Mucosa of stomach (tissue), 1 donor: ENCODE data around the gene FGF14.

ENCODE experiments used
- H3K27me3 ChIP-seq: one replicate; pipeline ENCODE4 v1.7.0; 2013; ENCODE audit warnings: mild to moderate bottlenecking, low read length; ENCODE audit not compliant: control insufficient read depth, insufficient read depth
- H3K36me3 ChIP-seq: one replicate; pipeline ENCODE4 v1.7.0; 2013; ENCODE audit warnings: low read length; ENCODE audit not compliant: control insufficient read depth, insufficient read depth
- H3K4me1 ChIP-seq: one replicate; pipeline ENCODE4 v1.7.0; 2013; ENCODE audit warnings: mild to moderate bottlenecking, low read length; ENCODE audit not compliant: control insufficient read depth, insufficient read depth
- H3K4me3 ChIP-seq: one replicate; pipeline ENCODE4 v1.7.0; 2013; ENCODE audit warnings: low read length
- H3K9ac ChIP-seq: one replicate; pipeline ENCODE4 v1.7.0; 2013; ENCODE audit warnings: mild to moderate bottlenecking, low read length, moderate library complexity
- H3K9me3 ChIP-seq: one replicate; pipeline ENCODE4 v1.7.0; 2013; ENCODE audit warnings: mild to moderate bottlenecking, low read length, moderate library complexity; ENCODE audit not compliant: control insufficient read depth
- donor health status: Pancreatic carcinoma.

Gene FGF14

DNA sequence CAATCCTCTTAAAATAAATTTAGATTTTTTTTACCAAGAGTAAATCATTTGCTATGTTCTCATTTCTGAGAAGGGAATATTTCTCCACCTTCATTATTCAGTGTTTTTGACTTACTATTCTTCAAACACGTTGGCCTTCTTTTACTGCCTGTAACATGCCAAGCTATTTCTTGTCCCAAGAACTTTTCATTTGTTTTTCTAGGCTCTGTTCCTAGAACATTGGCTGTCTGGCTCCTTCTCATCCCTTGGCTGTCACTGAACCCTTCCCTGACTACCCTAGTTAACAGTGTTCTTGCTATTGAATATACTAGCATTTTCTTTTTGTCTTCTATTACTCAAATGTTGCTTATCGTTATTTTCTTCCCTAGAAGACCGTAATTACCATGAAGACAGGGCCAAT, 701.2 kb downstream of the FGF14 start:
- Histone ChIP-seq H3K4me3 (no peak overlapping the region), H3K4me1 (no peaks in the 10 kb centered on the region), H3K36me3 (no peaks in the 10 kb centered on the region), H3K9ac (no peak overlapping the region), H3K27me3 (no peaks in the 10 kb centered on the region), H3K9me3 (no peaks in the 10 kb centered on the region)

DNA sequence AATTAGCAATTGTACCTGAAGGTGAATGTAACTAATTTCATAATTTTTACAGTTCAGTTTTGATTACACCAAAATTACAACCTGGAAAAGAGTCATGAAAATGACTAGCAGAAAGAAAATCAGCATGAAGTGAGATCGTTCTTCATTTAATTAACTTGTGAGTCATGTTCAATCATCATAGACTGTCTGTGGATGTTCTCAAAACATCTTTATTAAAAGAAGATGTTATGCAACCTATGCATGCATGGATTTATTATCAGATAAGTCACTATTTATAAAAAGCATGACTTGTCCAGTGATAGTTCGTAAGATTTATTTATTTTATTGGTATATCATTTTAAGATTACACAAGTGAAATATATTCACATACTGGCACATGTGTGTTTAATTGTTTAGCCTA, 703.4 kb downstream of the FGF14 start:
- H3K4me3 ChIP-seq = no peak overlapping the region
- no peaks in the 10 kb centered on the region for H3K27me3 ChIP-seq
- no peaks in the 10 kb centered on the region for H3K9me3 ChIP-seq
- H3K36me3 ChIP-seq = no peaks in the 10 kb centered on the region
- H3K4me1 ChIP-seq = no peaks in the 10 kb centered on the region
- H3K9ac ChIP-seq = no peak overlapping the region

DNA sequence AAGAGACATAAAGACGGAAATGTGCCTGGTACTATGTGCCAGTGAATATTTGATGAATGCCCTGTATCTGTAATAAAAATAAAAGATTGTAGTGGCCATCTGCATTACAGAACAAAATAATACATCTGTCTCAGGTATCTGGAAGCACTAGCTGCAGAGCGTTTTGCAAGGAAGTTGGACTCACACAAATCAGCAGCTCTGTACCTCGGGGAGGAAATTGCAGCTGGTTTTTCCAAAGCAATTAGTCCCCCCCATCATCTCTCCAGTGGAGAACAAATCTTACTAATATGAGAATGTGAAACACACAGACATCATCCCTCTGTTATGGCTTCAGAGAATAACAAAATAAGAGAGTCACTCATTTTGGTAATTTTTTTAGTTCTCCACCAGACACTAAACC, 704.1 kb downstream of the FGF14 start:
- Histone ChIP-seq H3K9ac (no peak overlapping the region), H3K27me3 (no peaks in the 10 kb centered on the region), H3K36me3 (no peaks in the 10 kb centered on the region), H3K4me3 (no peak overlapping the region), H3K9me3 (no peaks in the 10 kb centered on the region), H3K4me1 (no peaks in the 10 kb centered on the region)

DNA sequence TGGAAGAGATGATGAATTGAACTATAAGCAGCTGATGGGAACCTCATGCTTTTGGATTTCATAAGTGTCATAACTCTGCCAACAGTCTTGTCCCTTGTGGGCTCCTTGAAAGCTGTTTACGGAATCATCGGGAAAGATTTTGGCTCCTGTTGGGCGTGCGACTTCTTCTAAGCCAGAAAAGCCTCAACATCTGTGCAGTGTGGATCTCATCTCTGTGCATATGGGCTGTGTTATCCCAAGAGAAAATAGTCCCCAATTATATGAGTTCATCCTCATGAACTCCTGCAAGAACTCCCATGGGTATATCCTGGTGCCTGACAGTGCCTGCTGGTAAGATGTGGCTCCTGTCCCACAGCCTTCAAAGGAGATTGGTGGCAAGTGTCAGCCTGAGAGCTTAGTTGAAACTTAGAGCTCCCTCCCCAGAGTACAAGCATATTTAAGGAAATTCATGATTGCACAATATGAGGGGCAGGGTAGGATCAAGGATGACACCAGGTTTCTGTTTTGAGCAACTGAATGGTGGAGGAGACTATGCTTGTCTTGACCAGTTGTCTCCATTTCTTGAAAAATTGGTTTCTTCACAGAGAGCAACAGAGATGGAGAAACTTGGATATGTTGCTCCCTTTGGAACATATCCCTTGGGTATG, 705.9 kb downstream of the FGF14 start:
- no peaks in the 10 kb centered on the region for H3K4me1 ChIP-seq
- no peak overlapping the region for H3K4me3 ChIP-seq
- no peak overlapping the region for H3K9ac ChIP-seq

DNA sequence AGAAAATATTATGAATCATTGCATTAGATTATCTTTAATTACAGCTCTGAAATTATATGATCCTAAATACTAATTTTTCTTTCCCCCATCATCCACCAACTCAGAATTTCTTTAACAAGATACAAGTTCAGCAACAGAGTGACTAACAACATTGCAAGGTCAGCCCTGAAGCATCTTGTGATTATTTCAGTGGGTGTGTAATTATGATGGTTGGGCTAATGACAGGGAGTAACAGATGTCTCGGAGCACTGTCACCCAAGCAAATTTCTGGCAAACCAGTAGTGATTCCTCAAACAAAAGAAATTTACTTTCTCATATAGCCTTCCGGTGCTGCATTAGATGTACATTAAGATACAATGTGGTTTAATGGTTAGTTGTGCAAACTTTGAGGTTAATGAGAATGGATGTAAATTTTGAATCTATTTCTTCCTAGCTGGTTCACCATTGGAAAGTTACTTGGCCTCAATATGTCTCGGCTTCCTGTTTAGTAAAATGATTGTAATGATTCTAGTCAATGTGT, 710.4 kb downstream of the FGF14 start:
- Histone ChIP-seq H3K4me3 (no peak overlapping the region), H3K27me3 (no peaks in the 10 kb centered on the region), H3K36me3 (no peaks in the 10 kb centered on the region), H3K4me1 (no peaks in the 10 kb centered on the region), H3K9me3 (no peaks in the 10 kb centered on the region), H3K9ac (no peak overlapping the region)

More for the DNA sequence above, 705.9 kb downstream of the FGF14 start:
- no peaks in the 10 kb centered on the region for H3K27me3 ChIP-seq
- no peaks in the 10 kb centered on the region for H3K9me3 ChIP-seq
- H3K36me3 ChIP-seq = no peaks in the 10 kb centered on the region

DNA sequence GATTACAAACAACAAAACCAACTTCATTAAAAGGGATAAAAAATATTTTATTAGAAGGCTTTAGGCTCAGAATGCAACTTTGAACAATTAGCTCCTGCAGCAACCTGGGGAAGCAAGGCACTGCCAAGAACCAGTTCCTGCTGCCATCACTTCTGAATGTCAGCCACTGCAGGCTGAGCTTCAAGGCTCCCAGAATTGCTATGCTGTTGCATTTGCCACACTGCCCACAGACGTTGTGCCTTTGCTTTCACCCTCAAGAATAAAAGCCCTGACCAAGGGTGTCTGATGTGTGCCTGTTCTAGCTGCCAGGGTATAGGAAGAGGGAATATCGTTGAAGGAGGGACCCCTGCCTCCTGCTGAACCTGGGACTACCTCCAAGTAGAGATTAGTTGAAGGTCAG, 711.0 kb downstream of the FGF14 start:
- Histone ChIP-seq H3K27me3 (no peaks in the 10 kb centered on the region), H3K9ac (no peak overlapping the region), H3K9me3 (no peaks in the 10 kb centered on the region), H3K4me1 (no peaks in the 10 kb centered on the region), H3K36me3 (no peaks in the 10 kb centered on the region), H3K4me3 (no peak overlapping the region)

DNA sequence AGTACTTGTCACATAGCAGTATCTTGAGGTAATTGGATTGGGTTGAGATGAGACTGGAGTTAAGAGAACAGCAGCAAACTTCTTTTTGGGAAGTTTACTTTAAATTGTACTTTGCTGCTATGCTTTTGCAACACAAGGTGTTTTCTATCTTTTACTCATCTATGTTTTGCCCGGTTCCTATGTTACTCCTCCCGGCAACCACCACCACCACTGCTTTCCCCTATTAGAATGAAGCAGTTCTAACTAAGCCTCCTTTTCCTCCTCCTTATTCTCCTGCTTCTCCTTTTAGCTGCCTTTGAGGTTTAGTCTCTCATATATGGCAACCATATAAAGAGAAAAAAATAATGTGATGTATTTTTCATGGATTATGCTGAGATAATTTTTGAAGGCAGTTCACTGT, 715.8 kb downstream of the FGF14 start:
- Histone ChIP-seq H3K36me3 (no peaks in the 10 kb centered on the region), H3K9ac (no peak overlapping the region), H3K4me1 (no peaks in the 10 kb centered on the region), H3K9me3 (no peaks in the 10 kb centered on the region), H3K4me3 (no peak overlapping the region), H3K27me3 (no peaks in the 10 kb centered on the region)

DNA sequence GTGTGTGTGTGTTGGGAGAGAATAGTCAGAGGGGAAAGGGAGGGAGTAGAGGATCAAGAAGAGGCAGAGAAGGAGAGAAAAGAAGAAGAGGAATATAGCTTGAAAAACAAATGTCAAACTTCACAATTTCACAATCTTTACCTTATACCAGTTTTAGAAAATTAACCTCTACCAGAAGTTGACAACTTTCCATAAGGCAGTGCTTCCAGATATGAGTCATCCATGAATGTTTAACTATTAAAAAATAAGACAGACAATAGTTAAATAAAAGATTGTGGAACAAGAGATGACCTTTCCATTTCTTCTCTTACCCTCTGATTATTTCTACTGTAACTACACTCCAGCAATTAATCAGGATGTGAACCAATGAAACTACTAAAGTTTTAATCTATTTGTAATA, 720.0 kb downstream of the FGF14 start:
- Histone ChIP-seq H3K9ac (no peak overlapping the region), H3K27me3 (no peaks in the 10 kb centered on the region), H3K4me3 (no peak overlapping the region), H3K9me3 (no peaks in the 10 kb centered on the region), H3K36me3 (no peaks in the 10 kb centered on the region), H3K4me1 (no peaks in the 10 kb centered on the region)

DNA sequence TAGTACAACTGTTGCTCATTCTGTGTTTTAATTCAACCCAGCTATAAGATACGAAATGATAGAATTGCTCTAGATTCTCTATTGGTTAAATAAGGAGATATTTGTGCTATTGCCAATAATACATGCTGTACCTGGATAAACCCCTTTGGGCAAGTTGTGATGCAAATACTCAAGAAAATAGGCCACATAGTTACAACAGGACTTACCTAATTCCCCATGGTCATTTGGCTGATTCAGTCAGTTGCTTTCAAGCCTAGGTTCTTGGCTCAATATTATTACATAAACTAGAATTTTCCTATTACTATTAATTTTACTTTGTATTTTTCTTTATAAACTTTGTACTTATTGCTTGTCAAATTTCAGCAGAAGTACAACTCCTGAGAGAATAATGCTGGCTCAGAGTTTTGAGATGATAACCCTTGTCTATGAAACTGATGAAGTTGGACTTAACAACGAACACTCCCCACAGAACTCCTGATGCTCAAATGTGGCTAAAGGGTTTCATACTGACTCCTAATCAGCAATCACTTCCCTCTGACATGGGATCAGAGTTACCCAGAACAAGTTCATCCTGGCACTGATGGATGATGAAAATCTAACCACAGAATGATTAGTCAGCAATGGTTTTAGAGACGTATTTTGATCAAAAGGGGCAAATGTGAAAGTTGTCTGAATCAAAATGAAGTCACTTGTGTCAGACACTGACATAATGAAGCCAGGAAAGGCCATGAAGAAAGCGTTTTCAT, 728.3 kb downstream of the FGF14 start:
- Histone ChIP-seq H3K4me1 (no peaks in the 10 kb centered on the region), H3K36me3 (no peaks in the 10 kb centered on the region), H3K27me3 (no peaks in the 10 kb centered on the region), H3K9ac (no peak overlapping the region), H3K4me3 (no peak overlapping the region), H3K9me3 (no peaks in the 10 kb centered on the region)

DNA sequence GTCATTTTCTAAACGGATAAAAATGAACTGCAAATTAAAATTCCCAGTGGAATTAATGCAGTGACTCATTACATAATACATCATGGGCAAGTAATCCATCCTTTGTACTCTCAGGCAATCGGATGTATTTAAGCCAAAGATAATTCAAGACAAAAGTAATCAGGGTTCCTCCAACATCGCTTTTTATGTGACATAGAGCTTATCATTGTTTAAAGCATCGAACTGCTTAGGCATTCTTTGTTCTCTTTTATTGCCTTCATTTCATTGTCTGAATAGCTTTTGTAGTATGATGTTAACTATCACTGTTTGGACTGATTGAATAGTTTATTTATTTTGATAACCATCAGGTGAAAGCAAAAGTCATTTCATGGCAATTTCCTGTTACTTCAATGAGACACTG, 740.0 kb downstream of the FGF14 start:
- Histone ChIP-seq H3K4me1 (no peaks in the 10 kb centered on the region), H3K9me3 (no peaks in the 10 kb centered on the region), H3K9ac (no peak overlapping the region), H3K4me3 (no peak overlapping the region), H3K36me3 (no peaks in the 10 kb centered on the region), H3K27me3 (no peaks in the 10 kb centered on the region)
